PFSK-1 (cell line): Measurements from ENCODE around the gene PLEKHG4B.

ENCODE experiments used
- FOXP2 ChIP-seq: optimal IDR thresholded peaks from 2 replicates; pipeline ENCODE3; 2011; ENCODE audit warnings: borderline replicate concordance, control low read depth, inconsistent platforms; ENCODE audit not compliant: insufficient read depth; ENCODE audit errors: extremely low read length, extremely low read depth
- POLR2AphosphoS5 ChIP-seq: IDR thresholded peaks from 2 replicates; pipeline ENCODE4 v1.6.1; 2012; ENCODE audit warnings: low read depth, mild to moderate bottlenecking, control low read depth, low read length, moderate library complexity
- REST ChIP-seq, 2 experiments: IDR thresholded peaks; 2 replicates each; pipeline versions ENCODE4 v1.6.1 to v1.8.0; 2011 to 2012; ENCODE audit warnings: low read depth in 2 of 2, low read length in 2 of 2, control low read depth in 1 of 2, inconsistent platforms in 1 of 2, mild to moderate bottlenecking in 1 of 2, moderate library complexity in 1 of 2; ENCODE audit not compliant: insufficient read depth in 1 of 2
- SIN3A ChIP-seq: IDR thresholded peaks from 2 replicates; pipeline ENCODE4 v1.6.1; 2012; ENCODE audit warnings: mild to moderate bottlenecking, low read length, moderate library complexity, borderline replicate concordance; ENCODE audit not compliant: insufficient read depth
- TAF1 ChIP-seq: IDR thresholded peaks from 2 replicates; pipeline ENCODE4 v1.6.1; 2012; ENCODE audit warnings: low read length, control low read depth, borderline replicate concordance; ENCODE audit not compliant: insufficient read depth

Gene PLEKHG4B

GRCh38 chr5:197892-198489 lies 106.0 kb downstream of the PLEKHG4B start:
- TF ChIP-seq TAF1 (no peak), POLR2AphosphoS5 (no peak), SIN3A (no peak), FOXP2 (no peak), REST (IDR thresholded peaks at IDR 0.05; ENCODE audit: insufficient read depth in 1 of 2, low read depth in 2 of 2, low read length in 2 of 2) (no peak)

GRCh38 chr5:198516-199196 lies 106.7 kb downstream of the PLEKHG4B start:
- TF ChIP-seq FOXP2 (no peak), REST (IDR thresholded peaks at IDR 0.05; ENCODE audit: insufficient read depth in 1 of 2, low read depth in 2 of 2, low read length in 2 of 2) (no peak), TAF1 (no peak), SIN3A (no peak), POLR2AphosphoS5 (no peak)

GRCh38 chr5:199197-199949 lies 107.4 kb downstream of the PLEKHG4B start:
- TF ChIP-seq POLR2AphosphoS5 (no peak), TAF1 (no peak), SIN3A (no peak)

GRCh38 chr5:199950-200645 lies 108.1 kb downstream of the PLEKHG4B start:
- TF ChIP-seq SIN3A (no peak), REST (IDR thresholded peaks at IDR 0.05; ENCODE audit: insufficient read depth in 1 of 2, low read depth in 2 of 2, low read length in 2 of 2) (no peak), FOXP2 (no peak), TAF1 (no peak), POLR2AphosphoS5 (no peak)

GRCh38 chr5:200985-201384 lies 109.0 kb downstream of the PLEKHG4B start:
- TF ChIP-seq TAF1 (no peak), FOXP2 (no peak), REST (IDR thresholded peaks at IDR 0.05; ENCODE audit: insufficient read depth in 1 of 2, low read depth in 2 of 2, low read length in 2 of 2) (no peak), SIN3A (no peak), POLR2AphosphoS5 (no peak)
